ENCODE measurements around the gene CTNNBL1. TPM values are rescaled to one million over a fixed set of nuclear protein-coding genes. Genes with fewer than 3 reads are reported as not detected.

The CTNNBL1 gene
- total and polyA plus RNA-seq, 2 experiments from 2014 or later = 36.3 to 68.7 TPM

GRCh38 chr20:37649676-37650370 lies 44.0 kb upstream of the CTNNBL1 start (continued):
- TF ChIP-seq ETS1 (IDR thresholded peaks at IDR 0.05) (no peak), EZH2phosphoT487 (IDR thresholded peaks at IDR 0.05; ENCODE audit: unreplicated experiment) (no peak), REST (IDR thresholded peaks at IDR 0.05; ENCODE audit: unreplicated experiment) (no peak), ZNF114 (CRISPR knock-in tag; IDR thresholded peaks at IDR 0.05) (no peak), ZNF331 (CRISPR knock-in tag; IDR thresholded peaks at IDR 0.05; ENCODE audit: low read depth) (no peak), CREB1 (CRISPR knock-in tag; IDR thresholded peaks at IDR 0.05; ENCODE audit: low read depth) (no peak), STAT1 (IDR thresholded peaks at IDR 0.05; ENCODE audit: unreplicated experiment) (no peak)

- H3K27ac ChIP-seq (ENCODE audit: low read depth) = no peak overlapping the region
- ATAC-seq (no peak), DNase-seq (ENCODE audit: low spot score) (no peak)
- no peaks in the 10 kb centered on the region for H3K36me3 ChIP-seq (ENCODE audit: insufficient read depth)
- Mint-ChIP-seq H3K27me3 (ENCODE audit: insufficient read depth, low read depth, poor library complexity) (peaks cover 3% of the 10 kb centered on the region), H3K4me3 (no peak overlapping the region), H3K36me3 (ENCODE audit: low read depth) (peaks cover 4% of the 10 kb centered on the region; the same call in 1 of the 3 replicates), H3K4me1 (peaks cover 12% of the 10 kb centered on the region), H3K27ac (no peak overlapping the region), H3K9me3 (peaks cover 8% of the 10 kb centered on the region; the same call in 2 of the 3 replicates)
- H2AFZ ChIP-seq = no peak overlapping the region
- H3K79me2 ChIP-seq (replicated peaks; ENCODE audit: insufficient read depth) = no peaks in the 10 kb centered on the region
- H3K4me1 ChIP-seq (ENCODE audit: insufficient read depth) = peaks cover 5% of the 10 kb centered on the region; the same call in 1 of the 2 replicates
- 0 out of 2 replicates have a peak, but pooled peaks cover 3% of the 10 kb centered on the region for H3K9me2 ChIP-seq (ENCODE audit: insufficient read depth)
- TF ChIP-seq NANOG (IDR thresholded peaks at IDR 0.05; ENCODE audit: borderline replicate concordance) (no peak), REST (IDR thresholded peaks at IDR 0.05; ENCODE audit: unreplicated experiment) (no peak), ZNF331 (CRISPR knock-in tag; IDR thresholded peaks at IDR 0.05; ENCODE audit: low read depth) (no peak), EZH2 (IDR thresholded peaks at IDR 0.05; ENCODE audit: low read depth, unreplicated experiment) (no peak), EZH2phosphoT487 (IDR thresholded peaks at IDR 0.05; ENCODE audit: unreplicated experiment) (no peak), ZNF114 (CRISPR knock-in tag; IDR thresholded peaks at IDR 0.05) (no peak), ETS1 (IDR thresholded peaks at IDR 0.05) (no peak), POLR2AphosphoS5 (IDR thresholded peaks at IDR 0.05; ENCODE audit: low read depth) (no peak), CREB1 (CRISPR knock-in tag; IDR thresholded peaks at IDR 0.05; ENCODE audit: low read depth) (no peak), STAT1 (IDR thresholded peaks at IDR 0.05; ENCODE audit: unreplicated experiment) (no peak)
- H3K4me3 ChIP-seq = no peak overlapping the region
- H4K20me1 ChIP-seq (replicated peaks; ENCODE audit: insufficient read depth) = no peaks in the 10 kb centered on the region
- no peaks in the 10 kb centered on the region for H3K27me3 ChIP-seq (ENCODE audit: insufficient read depth)
- no peaks in the 10 kb centered on the region for H3F3A ChIP-seq (replicated peaks; ENCODE audit: low read depth)
- H3K4me2 ChIP-seq = no peak overlapping the region
These were observed 43.2 kb upstream of the CTNNBL1 start for GRCh38 chr20:37650661-37651060.

Measured in GM23338 (cell line).